Immature natural killer cell (primary cell): Measurements from ENCODE around the gene TNS4. TPM values are rescaled to one million over a fixed set of nuclear protein-coding genes. Genes with fewer than 3 reads are reported as not detected.
A peak's percentile ranks its signal among the peaks of the same experiment; 100 is the strongest.

Source experiments
- DNase-seq, 3 donors: peaks; one replicate each; pipeline ENCODE4 v3.0.0; 2022; ENCODE audit warnings: mixed read lengths in 1 of 3
- H3K27ac Mint-ChIP-seq, 6 donors: one replicate each; pipeline ENCODE4 v1.8.0; 2020; ENCODE audit warnings: mixed read lengths in 6 of 6, mild to moderate bottlenecking in 5 of 6, inconsistent platforms in 4 of 6, moderate library complexity in 3 of 6
- H3K27me3 Mint-ChIP-seq, 3 donors: one replicate each; pipeline ENCODE4 v1.8.0; 2020 to 2021; ENCODE audit warnings: low read depth in 3 of 3, mild to moderate bottlenecking in 3 of 3, mixed read lengths in 3 of 3, moderate library complexity in 3 of 3, inconsistent platforms in 1 of 3
- H3K36me3 Mint-ChIP-seq, 3 donors: one replicate each; pipeline ENCODE4 v1.8.0; 2020; ENCODE audit warnings: mixed read lengths in 3 of 3, inconsistent platforms in 2 of 3, mild to moderate bottlenecking in 2 of 3
- H3K4me1 Mint-ChIP-seq, 2 donors: one replicate each; pipeline ENCODE4 v1.8.0; 2020; ENCODE audit warnings: inconsistent platforms in 2 of 2, mild to moderate bottlenecking in 2 of 2, mixed read lengths in 2 of 2, moderate library complexity in 1 of 2
- H3K4me3 Mint-ChIP-seq, 5 donors: one replicate each; pipeline ENCODE4 v1.8.0; 2020; ENCODE audit warnings: mild to moderate bottlenecking in 5 of 5, mixed read lengths in 5 of 5, inconsistent platforms in 3 of 5, moderate library complexity in 3 of 5
- H3K9me3 Mint-ChIP-seq, 6 donors: one replicate each; pipeline ENCODE4 v1.8.0; 2020; ENCODE audit warnings: mild to moderate bottlenecking in 6 of 6, mixed read lengths in 6 of 6, inconsistent platforms in 4 of 6, moderate library complexity in 3 of 6
- polyA plus RNA-seq, 3 donors: library from polyadenylated mRNA; unstranded; fragments of 300-500 nt; fragmentation: Illumina TruSeq; gene quantifications; one replicate each; pipeline ENCODE4 v1.2.3, GENCODE V29; 2021

The TNS4 gene
- polyA plus RNA-seq, 3 donors from 2014 or later = 0.12 TPM; not detected in 2

DNA sequence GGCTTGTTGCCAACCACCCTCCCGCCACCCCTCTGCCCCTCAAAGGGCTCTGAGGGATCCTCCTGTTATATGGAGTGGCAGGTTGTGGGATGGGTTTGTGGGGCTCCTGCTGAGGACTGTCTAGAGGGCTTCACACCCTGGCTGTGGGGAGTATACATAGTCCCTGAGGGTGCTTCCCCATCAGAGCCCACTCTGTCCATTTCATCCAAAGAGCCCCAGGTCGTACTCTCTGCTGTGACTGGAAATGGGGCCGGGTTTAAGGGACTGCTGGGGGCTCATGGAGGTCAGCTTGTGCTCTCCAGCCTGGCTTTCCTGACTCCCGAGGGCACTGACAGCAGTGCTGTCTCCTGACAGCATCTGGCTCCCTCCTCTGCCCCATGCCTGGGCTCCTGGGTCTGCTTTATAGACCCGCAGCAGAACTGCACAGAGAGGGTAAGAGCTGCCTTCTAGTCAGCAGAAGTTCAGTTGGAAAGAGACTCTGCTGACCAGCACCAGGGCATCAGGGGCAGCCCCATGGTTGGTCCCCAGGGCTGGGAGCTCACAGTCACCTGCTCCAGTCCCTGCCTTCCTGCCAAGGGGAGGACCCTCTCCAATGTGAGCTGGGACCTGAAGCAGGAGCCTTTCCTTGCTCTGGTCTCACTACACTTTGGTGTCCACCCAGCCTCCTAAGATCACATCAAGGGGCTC is 17.8 kb upstream of the TNS4 start:
- H3K27me3 Mint-ChIP-seq = peaks cover 8 to 17% (median 12%) of the 10 kb centered on the region in 3 donors
- peaks cover 66 to 77% of the 10 kb centered on the region in 2 donors for H3K4me1 Mint-ChIP-seq
- DNase-seq = no peak
- peak overlapping the region; percentile 30 to 81 (median 49) for H3K4me3 Mint-ChIP-seq
- peaks cover 0 to 2% (median 0%) of the 10 kb centered on the region in 6 donors for H3K9me3 Mint-ChIP-seq
- peak overlapping the region in 2 of 6 donors; percentile 20 to 52 for H3K27ac Mint-ChIP-seq
- H3K36me3 Mint-ChIP-seq = peaks cover 22 to 40% (median 23%) of the 10 kb centered on the region in 3 donors

DNA sequence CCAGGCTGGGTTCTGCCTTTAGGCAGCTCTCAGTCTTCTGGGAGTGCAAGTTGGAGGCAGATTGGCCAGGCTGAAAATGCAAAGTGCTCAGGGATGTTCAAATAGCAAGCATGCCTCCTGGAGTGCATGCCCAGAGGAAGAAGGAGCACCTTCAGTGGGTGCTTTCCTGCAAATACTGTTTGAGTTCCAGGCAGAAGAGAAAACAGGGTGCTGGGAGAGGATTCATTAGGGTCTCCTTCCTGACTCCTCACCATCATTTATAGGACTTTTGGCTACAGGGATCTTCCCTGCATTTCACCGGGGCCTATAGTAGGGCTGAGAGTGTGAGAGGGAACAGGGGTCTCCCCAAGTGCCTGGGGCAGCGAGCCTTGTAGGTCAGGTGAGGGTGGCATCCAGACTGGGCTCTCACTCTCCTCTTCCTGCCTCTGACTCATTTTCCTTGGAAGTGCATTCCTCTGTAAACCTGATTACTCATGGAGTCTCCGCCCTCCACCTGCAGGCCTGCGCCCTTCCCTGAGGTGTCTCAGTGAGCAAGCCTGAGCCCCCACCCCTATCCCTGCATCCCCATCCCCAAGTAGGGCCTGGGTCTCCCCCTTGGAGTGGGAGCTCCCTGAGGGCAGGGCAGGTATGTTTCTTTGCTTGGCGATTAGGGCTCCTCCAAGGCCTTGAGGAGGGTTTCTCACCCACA is 17.1 kb upstream of the TNS4 start:
- Mint-ChIP-seq H3K4me3 (peak overlapping the region; percentile 67 to 89 (median 79)), H3K9me3 (no peaks in the 10 kb centered on the region), H3K27ac (peak overlapping the region in 4 of 6 donors; percentile 71 to 90 (median 82)), H3K4me1 (peaks cover 72 to 84% of the 10 kb centered on the region in 2 donors), H3K27me3 (peaks cover 8 to 18% (median 12%) of the 10 kb centered on the region in 3 donors), H3K36me3 (peaks cover 16 to 33% (median 16%) of the 10 kb centered on the region in 3 donors)
- no peak for DNase-seq

DNA sequence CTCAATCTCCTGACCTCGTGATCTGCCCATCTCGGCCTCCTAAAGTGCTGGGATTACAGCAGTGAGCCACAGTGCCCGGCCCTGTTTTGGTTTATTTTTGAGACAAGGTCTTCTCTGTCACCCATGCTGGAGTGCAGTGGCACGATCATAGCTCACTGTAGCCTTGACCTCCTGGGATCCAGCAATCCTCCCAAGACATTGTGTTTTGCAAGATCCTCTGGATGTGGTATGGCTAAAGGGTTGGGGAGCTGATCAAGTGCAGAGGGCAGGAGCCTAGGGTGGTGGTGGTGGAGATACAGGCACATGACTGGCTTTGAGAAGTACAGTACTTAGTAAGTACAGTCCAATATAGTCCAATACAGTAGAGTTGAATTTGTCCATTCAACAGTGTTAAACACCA is 16.6 kb upstream of the TNS4 start:
- H3K9me3 Mint-ChIP-seq = no peaks in the 10 kb centered on the region
- H3K4me1 Mint-ChIP-seq = peaks cover 74 to 84% of the 10 kb centered on the region in 2 donors
- DNase-seq = no peak
- H3K27me3 Mint-ChIP-seq = peaks cover 8 to 18% (median 12%) of the 10 kb centered on the region in 3 donors
- H3K4me3 Mint-ChIP-seq = peak overlapping the region; percentile 67 to 89 (median 79)
- H3K27ac Mint-ChIP-seq = peak overlapping the region in 4 of 6 donors; percentile 71 to 90 (median 82)
- H3K36me3 Mint-ChIP-seq = peaks cover 11 to 28% (median 11%) of the 10 kb centered on the region in 3 donors

DNA sequence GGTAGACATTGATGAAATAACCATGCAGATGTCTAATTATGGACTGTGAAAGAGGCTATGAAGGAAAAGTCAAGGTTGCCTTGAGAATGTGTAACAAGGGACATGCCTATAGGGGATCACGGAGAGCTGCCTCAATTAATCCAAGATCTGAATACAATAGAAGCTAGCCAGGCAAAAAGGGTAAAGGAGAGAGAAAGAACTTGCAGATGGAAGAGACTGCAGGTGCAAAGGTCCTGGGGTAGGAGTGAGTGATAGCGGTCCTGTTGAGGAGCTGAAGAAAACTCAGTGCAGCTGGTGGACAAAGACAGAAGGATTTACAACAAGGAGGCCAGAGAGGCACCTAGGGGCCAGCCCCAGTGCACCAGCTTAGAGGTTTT is 15.9 kb upstream of the TNS4 start:
- H3K27me3 Mint-ChIP-seq = peaks cover 8 to 18% (median 13%) of the 10 kb centered on the region in 3 donors
- no peak for DNase-seq
- H3K36me3 Mint-ChIP-seq = peaks cover 11 to 22% (median 11%) of the 10 kb centered on the region in 3 donors
- peak overlapping the region; percentile 81 to 97 (median 97) for H3K27ac Mint-ChIP-seq
- H3K4me3 Mint-ChIP-seq = peak overlapping the region; percentile 88 to 92 (median 89)
- peaks cover 74 to 80% of the 10 kb centered on the region in 2 donors for H3K4me1 Mint-ChIP-seq
- no peaks in the 10 kb centered on the region for H3K9me3 Mint-ChIP-seq

DNA sequence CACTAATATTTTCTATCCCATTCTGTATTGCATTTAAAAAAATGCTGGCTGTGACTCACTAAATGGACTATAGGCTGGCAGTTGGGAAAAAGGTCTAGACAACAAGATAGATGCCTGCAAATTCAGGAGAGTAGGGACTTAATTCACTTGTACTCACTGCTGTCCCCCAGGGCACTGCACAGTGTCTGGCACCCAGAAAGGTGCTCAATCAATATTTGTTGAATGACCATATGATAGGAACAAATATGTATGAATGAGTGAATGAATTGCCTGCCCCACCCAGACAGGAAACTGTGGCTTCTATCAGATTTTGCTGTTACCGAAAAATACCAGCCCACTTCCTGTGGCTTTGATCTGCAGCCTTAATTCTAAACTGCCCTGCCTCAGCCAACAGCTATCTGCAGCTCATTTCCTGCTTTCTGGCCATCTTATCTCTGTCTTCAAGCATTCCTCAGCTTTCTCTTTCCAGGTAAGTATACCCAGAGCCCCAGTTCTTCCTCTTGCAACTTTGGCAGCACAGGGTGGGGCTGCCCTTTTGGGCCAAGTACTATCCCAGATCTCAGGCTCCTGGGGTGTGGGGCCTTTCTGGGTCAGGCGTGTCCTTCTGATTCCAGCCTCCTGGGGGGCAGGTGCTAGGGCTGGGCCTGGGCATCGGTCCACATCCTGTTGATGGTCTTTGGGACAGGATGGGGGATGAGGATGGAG is 15.3 kb upstream of the TNS4 start:
- DNase-seq = peak; percentile 87
- Mint-ChIP-seq H3K4me1 (peaks cover 70 to 75% of the 10 kb centered on the region in 2 donors), H3K4me3 (peak overlapping the region; percentile 88 to 92 (median 89)), H3K27me3 (peaks cover 8 to 18% (median 12%) of the 10 kb centered on the region in 3 donors), H3K27ac (peak overlapping the region; percentile 81 to 97 (median 97)), H3K9me3 (no peaks in the 10 kb centered on the region), H3K36me3 (peaks cover 7 to 16% (median 7%) of the 10 kb centered on the region in 3 donors)

DNA sequence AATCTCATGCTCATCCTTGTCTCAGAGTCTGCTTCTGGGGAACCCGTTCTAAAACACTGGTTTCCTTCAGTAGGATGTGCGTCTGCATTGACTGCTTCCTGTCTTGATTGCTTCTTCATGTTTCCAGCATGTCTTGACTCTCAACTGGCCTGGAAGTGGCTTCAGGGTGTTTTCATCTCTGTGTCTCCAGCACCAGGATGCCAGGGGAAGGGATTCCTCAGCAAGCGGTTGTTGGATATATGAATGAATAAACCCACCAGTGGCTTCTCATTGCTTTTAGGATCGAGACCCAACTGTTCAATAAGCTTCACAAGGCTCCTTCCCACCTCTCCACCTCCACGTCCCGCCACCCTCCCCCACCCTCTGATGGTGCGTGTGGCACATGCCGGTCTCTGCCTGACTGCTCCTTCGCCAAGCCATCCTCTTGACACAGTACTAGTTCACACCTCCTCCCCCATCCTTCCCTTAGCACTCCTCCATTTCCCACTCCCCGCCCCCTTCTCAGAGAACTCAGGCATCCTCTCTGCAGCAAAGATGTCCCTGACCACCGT is 14.1 kb upstream of the TNS4 start:
- peak; percentile 70 to 71 (median 71) for DNase-seq
- H3K9me3 Mint-ChIP-seq = no peaks in the 10 kb centered on the region

DNA sequence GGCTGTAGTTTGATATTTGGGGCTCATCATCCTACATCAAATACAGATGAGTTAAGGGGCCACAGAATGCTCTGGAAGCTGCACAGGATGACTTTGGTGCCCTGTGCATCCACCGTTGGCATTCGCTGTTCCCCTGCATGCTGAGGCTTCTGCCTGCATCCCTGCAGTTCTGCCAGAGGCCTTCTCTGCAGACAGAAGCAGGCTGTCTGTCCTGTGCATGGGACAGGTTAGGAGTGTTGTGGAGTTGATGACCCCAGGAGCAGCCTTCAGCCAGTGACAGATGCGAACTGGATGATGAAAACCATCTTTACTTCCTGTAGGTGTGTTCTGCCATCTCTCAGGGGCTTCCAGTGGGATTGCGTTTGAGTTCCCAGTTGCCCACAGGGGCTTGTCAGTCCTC is 13.6 kb upstream of the TNS4 start:
- H3K4me1 Mint-ChIP-seq = peaks cover 64 to 65% of the 10 kb centered on the region in 2 donors
- peak overlapping the region in 4 of 5 donors; percentile 88 to 92 (median 88) for H3K4me3 Mint-ChIP-seq
- DNase-seq = no peak
- H3K27ac Mint-ChIP-seq = peak overlapping the region; percentile 56 to 97 (median 94)
- peaks cover 4 to 5% (median 4%) of the 10 kb centered on the region in 3 donors for H3K36me3 Mint-ChIP-seq
- peaks cover 8 to 18% (median 12%) of the 10 kb centered on the region in 3 donors for H3K27me3 Mint-ChIP-seq
- no peaks in the 10 kb centered on the region for H3K9me3 Mint-ChIP-seq

More for the DNA sequence above, 14.1 kb upstream of the TNS4 start:
- Mint-ChIP-seq H3K27ac (peak overlapping the region; percentile 56 to 97 (median 97)), H3K4me1 (peaks cover 65 to 68% of the 10 kb centered on the region in 2 donors), H3K27me3 (peaks cover 8 to 18% (median 12%) of the 10 kb centered on the region in 3 donors), H3K36me3 (peaks cover 4 to 8% (median 4%) of the 10 kb centered on the region in 3 donors), H3K4me3 (peak overlapping the region; percentile 88 to 92 (median 89))

DNA sequence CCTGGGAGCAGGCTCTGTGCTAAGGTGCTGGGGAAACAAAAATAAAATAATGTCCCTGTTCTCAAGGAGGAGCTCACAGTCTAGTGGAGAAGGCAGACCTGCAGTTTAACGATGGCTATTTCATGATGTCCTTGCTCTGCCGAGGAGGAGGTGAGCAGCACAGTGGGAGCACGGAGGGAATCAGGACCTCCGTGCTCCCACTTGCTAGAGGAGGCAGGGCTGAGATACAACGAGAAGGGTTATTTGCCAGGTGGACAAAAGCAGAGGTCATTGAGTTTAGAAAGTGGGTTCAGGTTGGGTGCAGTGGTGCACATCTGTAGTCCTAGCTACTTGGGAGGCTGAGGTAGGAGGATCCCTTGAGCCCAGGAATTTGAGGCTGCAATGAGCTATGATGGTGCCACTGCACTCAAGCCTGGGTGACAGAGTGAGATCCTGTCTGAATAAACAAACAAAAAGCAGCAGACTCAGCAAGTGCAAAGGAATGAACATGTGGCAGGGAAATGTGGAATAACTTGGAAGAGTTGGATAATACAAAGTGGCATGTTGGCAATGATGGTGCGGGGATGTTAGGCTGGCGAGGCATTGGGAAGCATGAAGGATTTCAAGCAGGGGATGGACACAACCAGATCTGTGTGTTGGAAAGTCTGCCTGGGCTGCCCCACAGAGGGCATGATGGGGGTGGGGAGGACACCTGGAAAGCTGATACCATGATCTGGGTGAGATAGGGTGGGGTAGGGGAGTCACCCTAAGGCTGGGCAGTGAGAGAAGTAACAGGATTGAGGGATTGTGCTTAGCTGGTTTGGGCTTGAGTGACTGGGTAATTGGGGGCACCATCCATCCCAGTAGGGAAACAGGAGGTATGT is 12.8 kb upstream of the TNS4 start:
- Mint-ChIP-seq H3K4me1 (peaks cover 56 to 59% of the 10 kb centered on the region in 2 donors), H3K4me3 (peak overlapping the region in 3 of 5 donors; percentile 15 to 44 (median 22)), H3K36me3 (peaks cover 4 to 5% (median 4%) of the 10 kb centered on the region in 3 donors), H3K27ac (peak overlapping the region in 5 of 6 donors; percentile 15 to 80 (median 63)), H3K27me3 (peaks cover 8 to 18% (median 12%) of the 10 kb centered on the region in 3 donors), H3K9me3 (no peaks in the 10 kb centered on the region)
- DNase-seq = no peak

DNA sequence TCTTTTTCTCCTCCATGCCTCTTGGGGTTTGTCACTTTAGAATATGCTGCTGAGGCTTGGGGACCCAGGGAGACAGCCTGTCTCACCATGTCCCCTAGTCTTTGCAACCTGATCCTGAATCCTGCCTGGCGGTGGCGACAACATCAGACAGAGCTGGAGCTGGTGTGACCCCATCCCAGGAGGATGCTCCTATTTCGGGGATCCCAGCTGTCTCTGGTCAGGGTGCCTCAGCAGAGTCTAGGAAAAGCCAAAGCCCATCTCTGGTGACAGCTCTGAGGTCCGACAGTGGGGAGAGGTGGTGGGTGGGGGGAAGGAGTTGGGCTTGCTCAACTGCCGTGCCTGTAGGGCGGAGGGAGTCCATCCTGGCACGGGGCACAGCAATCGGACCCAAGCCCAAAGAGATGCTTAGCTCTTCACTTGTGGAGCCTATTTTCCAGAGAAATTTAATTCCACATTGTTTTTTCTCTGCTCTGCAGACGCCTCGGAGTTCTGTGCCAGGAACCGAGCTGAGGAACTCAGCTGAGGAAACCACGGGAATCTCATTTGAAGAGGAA is 10.3 kb upstream of the TNS4 start:
- no peaks in the 10 kb centered on the region for H3K9me3 Mint-ChIP-seq
- no peak overlapping the region for H3K4me3 Mint-ChIP-seq
- DNase-seq = no peak
- H3K36me3 Mint-ChIP-seq = no peaks in the 10 kb centered on the region
- no peak overlapping the region for H3K27ac Mint-ChIP-seq
- peaks cover 5 to 13% (median 10%) of the 10 kb centered on the region in 3 donors for H3K27me3 Mint-ChIP-seq
- peaks cover 33 to 34% of the 10 kb centered on the region in 2 donors for H3K4me1 Mint-ChIP-seq

DNA sequence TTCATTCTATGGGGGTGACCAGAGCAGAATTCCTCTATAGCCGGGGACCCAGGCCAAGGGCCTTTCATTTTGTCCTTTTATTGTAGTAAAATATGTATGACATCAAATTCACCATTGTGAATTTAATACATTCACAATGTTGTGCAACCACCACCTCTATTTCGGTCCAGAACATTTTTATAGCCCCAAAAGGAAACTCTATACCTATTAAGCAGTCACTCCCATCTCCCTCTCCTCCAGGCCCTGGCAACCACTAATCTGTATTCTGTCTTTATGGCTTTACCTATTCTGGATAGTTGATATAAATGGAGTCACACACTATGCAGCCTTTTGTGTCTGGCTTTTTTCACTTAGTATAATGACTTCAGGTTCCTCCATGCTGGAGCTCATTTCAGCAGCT is 9.7 kb upstream of the TNS4 start:
- Mint-ChIP-seq H3K4me3 (no peak overlapping the region), H3K27ac (no peak overlapping the region), H3K9me3 (no peaks in the 10 kb centered on the region), H3K4me1 (peaks cover 27 to 28% of the 10 kb centered on the region in 2 donors), H3K36me3 (no peaks in the 10 kb centered on the region), H3K27me3 (peaks cover 2 to 9% (median 6%) of the 10 kb centered on the region in 3 donors)
- no peak for DNase-seq

DNA sequence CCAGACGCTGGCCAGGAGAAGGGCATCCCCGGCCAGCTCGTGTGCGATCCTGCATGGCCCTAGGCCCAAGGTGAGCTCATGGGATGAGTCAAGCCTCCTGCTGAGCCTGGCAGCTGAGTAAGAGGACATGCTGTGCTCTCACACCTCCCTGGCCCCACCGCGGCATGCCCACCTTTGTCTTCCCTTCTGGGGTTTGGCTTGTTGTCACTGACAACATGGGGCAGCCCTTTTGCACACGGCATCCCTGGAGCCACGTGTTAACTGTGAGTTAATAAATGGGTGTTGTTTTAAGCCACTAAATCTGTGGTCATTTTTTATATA is 8.9 kb upstream of the TNS4 start:
- H3K27ac Mint-ChIP-seq = no peak overlapping the region
- no peaks in the 10 kb centered on the region for H3K36me3 Mint-ChIP-seq
- H3K27me3 Mint-ChIP-seq = peaks cover 2 to 9% (median 4%) of the 10 kb centered on the region in 3 donors
- H3K9me3 Mint-ChIP-seq = no peaks in the 10 kb centered on the region
- no peak for DNase-seq
- peaks cover 18 to 19% of the 10 kb centered on the region in 2 donors for H3K4me1 Mint-ChIP-seq
- H3K4me3 Mint-ChIP-seq = no peak overlapping the region

DNA sequence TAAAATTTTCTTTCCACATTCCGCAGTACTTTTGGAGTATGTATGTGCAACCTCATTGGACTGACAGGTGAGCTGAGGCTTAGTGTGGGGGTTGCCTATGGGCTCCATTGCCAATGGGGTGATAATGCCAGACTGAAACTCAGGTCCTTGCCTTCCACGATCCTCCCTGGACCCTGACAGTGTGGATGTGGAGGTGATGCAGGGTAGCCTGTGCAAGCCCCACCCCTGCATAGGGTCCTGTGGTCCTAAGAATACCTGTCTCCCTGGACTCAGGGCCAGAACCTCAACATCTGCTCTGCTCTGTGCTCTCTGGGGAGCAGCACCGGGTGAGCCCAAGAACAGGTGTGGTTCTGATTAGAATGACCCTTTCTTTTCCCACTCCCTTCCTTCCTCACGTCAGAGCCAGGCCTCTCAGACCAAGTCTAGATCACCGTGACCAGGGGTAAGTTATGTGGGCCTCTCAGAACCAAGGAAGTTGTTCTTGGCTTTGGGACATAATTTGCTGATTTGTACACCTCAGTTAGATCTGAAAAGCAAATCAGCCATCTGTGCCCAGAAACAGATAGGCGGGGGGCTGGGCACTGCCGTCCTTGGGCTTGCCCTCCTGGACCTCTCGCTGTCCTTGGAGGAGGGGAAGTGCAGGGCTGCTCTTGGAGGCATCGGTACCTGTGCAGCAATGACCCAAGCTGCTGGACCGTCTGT is 8.4 kb upstream of the TNS4 start:
- H3K27ac Mint-ChIP-seq = no peak overlapping the region

More for the DNA sequence above, 8.4 kb upstream of the TNS4 start:
- no peaks in the 10 kb centered on the region for H3K36me3 Mint-ChIP-seq
- no peaks in the 10 kb centered on the region for H3K9me3 Mint-ChIP-seq
- H3K27me3 Mint-ChIP-seq = peaks cover 2 to 10% (median 4%) of the 10 kb centered on the region in 3 donors
- DNase-seq = no peak
- H3K4me1 Mint-ChIP-seq = peaks cover 13 to 14% of the 10 kb centered on the region in 2 donors
- no peak overlapping the region for H3K4me3 Mint-ChIP-seq
